Measurements from ENCODE around the gene CLNK.
"Not testable (repeated sequence)": the region's sequence is repeated elsewhere in the genome, so short reads cannot be mapped to it uniquely, and the experiment has no call there.

The CLNK gene

GRCh38 chr4:10606483-10607155 lies 77.9 kb downstream of the CLNK start:
- FAIRE-seq = no peak

- FAIRE-seq = no peak
These were observed 78.7 kb downstream of the CLNK start for GRCh38 chr4:10605746-10606482.

GRCh38 chr4:10605031-10605430 lies 79.5 kb downstream of the CLNK start:
- FAIRE-seq = no peak

DNA sequence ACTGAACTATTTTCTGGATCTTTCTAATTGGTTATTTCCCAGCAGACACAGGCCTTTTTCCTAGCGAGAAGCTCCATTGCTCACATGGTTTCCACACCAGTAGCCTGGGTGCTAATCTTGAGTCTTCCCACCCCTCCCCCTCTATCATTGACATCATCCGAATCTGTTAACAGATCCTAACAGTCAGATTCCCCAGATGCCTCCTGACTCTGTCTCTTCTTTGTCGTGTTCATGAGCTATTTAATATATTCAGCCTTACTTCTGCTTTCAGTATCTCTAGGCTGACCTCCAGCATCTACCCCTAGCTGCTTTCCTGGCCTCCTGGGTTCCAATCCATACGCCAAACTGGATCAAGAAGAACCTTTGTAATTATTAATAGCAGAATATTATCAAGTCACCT lies 85.0 kb downstream of the CLNK start:
- no peak for FAIRE-seq

GRCh38 chr4:10598829-10599228 lies 85.7 kb downstream of the CLNK start:
- FAIRE-seq = no peak

- FAIRE-seq = no peak
These were observed 87.8 kb downstream of the CLNK start for GRCh38 chr4:10596586-10597290.

- FAIRE-seq = no peak
These were observed 91.4 kb downstream of the CLNK start for GRCh38 chr4:10593130-10593529.

DNA sequence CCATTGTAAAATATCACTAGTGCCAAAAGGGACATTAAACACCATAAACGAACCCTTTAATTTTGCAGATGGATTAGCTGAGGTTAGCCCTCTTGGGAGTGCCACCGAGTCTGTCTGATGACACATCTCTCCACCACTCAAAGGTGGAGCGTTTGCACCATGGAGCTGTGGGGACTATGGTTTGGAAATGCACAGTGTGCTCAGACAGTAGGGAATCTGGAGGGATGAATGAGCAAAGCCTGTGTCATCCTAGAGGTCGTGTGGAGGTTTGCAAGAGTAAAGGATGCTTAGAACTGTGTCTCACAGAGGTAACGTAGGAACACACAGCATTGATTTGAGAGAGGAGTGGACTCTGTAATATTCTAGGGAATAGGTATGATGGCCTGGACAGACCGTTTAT lies 93.7 kb downstream of the CLNK start:
- no peak for FAIRE-seq

GRCh38 chr4:10589799-10590198 lies 94.8 kb downstream of the CLNK start:
- no peak for FAIRE-seq

- no peak for FAIRE-seq
These were observed 95.2 kb downstream of the CLNK start for GRCh38 chr4:10589321-10589720.

DNA sequence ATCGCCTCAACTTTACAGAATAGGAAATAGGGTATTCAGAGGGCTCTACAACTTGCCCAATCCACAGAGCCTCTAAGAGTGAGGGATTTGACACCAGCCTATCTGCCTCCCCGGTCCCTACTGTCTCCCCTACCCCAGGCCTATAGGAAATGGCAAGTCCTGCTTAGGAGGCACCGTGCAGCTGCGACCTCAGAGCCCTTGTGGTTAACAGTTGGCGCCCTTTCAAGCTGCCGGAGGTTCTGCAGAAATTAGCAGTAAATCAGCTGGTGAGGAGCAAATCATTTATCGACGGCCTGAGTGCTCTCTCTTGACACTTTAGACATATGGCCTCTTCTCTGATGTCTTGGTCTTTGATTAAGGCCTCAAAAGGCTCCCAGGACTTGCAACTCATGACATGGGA lies 96.9 kb downstream of the CLNK start:
- no peak for FAIRE-seq

- no peak for FAIRE-seq
These were observed 97.3 kb downstream of the CLNK start for GRCh38 chr4:10587296-10587695.

GRCh38 chr4:10584042-10584441 lies 100.5 kb downstream of the CLNK start:
- no peak for FAIRE-seq

- no peak for FAIRE-seq
These were observed 101.6 kb downstream of the CLNK start for GRCh38 chr4:10582951-10583350.

- peak; percentile 96 for FAIRE-seq
These were observed 102.4 kb downstream of the CLNK start for GRCh38 chr4:10582059-10582686.

GRCh38 chr4:10581022-10581421 lies 103.5 kb downstream of the CLNK start:
- no peak for FAIRE-seq

GRCh38 chr4:10579648-10580047 lies 104.9 kb downstream of the CLNK start:
- no peak for FAIRE-seq

- no peak for FAIRE-seq
These were observed 106.8 kb downstream of the CLNK start for GRCh38 chr4:10577508-10578426.

DNA sequence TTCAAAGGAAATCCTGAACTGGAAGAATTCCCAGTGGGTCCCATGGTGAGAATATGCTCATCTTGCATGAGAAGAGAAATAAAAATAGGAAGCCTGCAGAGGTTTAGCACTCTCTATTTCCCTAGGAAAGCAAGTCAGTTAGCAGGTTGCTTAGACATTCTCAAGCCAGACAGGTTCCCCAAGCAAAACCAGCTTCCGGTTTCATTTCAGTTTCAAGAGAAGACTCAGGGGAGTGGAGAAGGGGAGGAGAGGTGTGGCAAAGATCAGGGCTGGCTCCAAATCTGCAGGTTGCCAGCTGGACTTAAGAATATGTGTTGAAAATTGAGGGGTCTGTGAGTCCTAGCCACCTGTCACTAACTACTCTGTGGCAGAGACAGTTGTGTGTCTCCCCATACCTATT lies 107.5 kb downstream of the CLNK start:
- no peak for FAIRE-seq

GRCh38 chr4:10576236-10576635 lies 108.3 kb downstream of the CLNK start:
- no peak for FAIRE-seq

- FAIRE-seq = no peak
These were observed 109.2 kb downstream of the CLNK start for GRCh38 chr4:10575414-10575813.

- FAIRE-seq = not testable (repeated sequence)
These were observed 110.0 kb downstream of the CLNK start for GRCh38 chr4:10574553-10574952.
